Stimulated activated CD4-positive, alpha-beta T cell treated with anti-CD3 and anti-CD28 coated beads, Interleukin-2, amount 100 ng/mL, for 24 hours (primary cell): Measurements from ENCODE around the gene HAUS7.
A peak's percentile ranks its signal among the peaks of the same experiment; 100 is the strongest.

ENCODE experiments used
- DNase-seq, 2 donors: peaks; one replicate each; pipeline ENCODE4 v3.0.0-alpha.2; 2020

Gene HAUS7

GRCh38 chrX:153470411-153471363 lies at the start of gene HAUS7:
TSS of gene HAUS7 (minus strand) at chrX:153470576. CDS start at chrX:153470557, 19 bp downstream.
- DNase-seq = peak; percentile 85 to 86

GRCh38 chrX:153519569-153520286 lies 49.4 kb upstream of the HAUS7 start:
- DNase-seq = no peak

GRCh38 chrX:153517946-153518834 lies 47.8 kb upstream of the HAUS7 start:
- no peak for DNase-seq

- no peak for DNase-seq
Observed at GRCh38 chrX:153517423-153517822, 47.0 kb upstream of the HAUS7 start, which contains the start of gene ATP2B3. TSS of gene ATP2B3 (plus strand) at chrX:153517642. CDS start at chrX:153536248, 18,606 bp downstream.

GRCh38 chrX:153516073-153516472 lies 45.7 kb upstream of the HAUS7 start:
- no peak for DNase-seq

GRCh38 chrX:153515435-153515834 lies 45.1 kb upstream of the HAUS7 start:
- DNase-seq = no peak

- no peak for DNase-seq
Observed at GRCh38 chrX:153514259-153514658, 43.9 kb upstream of the HAUS7 start.

GRCh38 chrX:153513265-153513664 lies 42.9 kb upstream of the HAUS7 start:
- DNase-seq = no peak

GRCh38 chrX:153512501-153512893 lies 42.1 kb upstream of the HAUS7 start:
- DNase-seq = no peak

GRCh38 chrX:153511784-153512500 lies 41.6 kb upstream of the HAUS7 start:
- DNase-seq = no peak

- DNase-seq = no peak
Observed at GRCh38 chrX:153510383-153510782, 40.0 kb upstream of the HAUS7 start.

GRCh38 chrX:153509592-153509991 lies 39.2 kb upstream of the HAUS7 start:
- DNase-seq = no peak

GRCh38 chrX:153507484-153508178 lies 37.3 kb upstream of the HAUS7 start:
- peak; percentile 84 for DNase-seq

GRCh38 chrX:153505361-153505760 lies 35.0 kb upstream of the HAUS7 start:
- DNase-seq = no peak

- DNase-seq = no peak
Observed at GRCh38 chrX:153504445-153505016, 34.2 kb upstream of the HAUS7 start.

- DNase-seq = no peak
Observed at GRCh38 chrX:153502796-153503195, 32.4 kb upstream of the HAUS7 start.

GRCh38 chrX:153502131-153502530 lies 31.8 kb upstream of the HAUS7 start:
- DNase-seq = no peak

- no peak for DNase-seq
Observed at GRCh38 chrX:153501530-153501929, 31.2 kb upstream of the HAUS7 start.

GRCh38 chrX:153500676-153501280 lies 30.4 kb upstream of the HAUS7 start:
- no peak for DNase-seq

GRCh38 chrX:153499876-153500275 lies 29.5 kb upstream of the HAUS7 start:
- DNase-seq = no peak

GRCh38 chrX:153499341-153499740 lies 29.0 kb upstream of the HAUS7 start:
- DNase-seq = no peak
